ENCODE data around the gene LARGE1.

The LARGE1 gene

DNA sequence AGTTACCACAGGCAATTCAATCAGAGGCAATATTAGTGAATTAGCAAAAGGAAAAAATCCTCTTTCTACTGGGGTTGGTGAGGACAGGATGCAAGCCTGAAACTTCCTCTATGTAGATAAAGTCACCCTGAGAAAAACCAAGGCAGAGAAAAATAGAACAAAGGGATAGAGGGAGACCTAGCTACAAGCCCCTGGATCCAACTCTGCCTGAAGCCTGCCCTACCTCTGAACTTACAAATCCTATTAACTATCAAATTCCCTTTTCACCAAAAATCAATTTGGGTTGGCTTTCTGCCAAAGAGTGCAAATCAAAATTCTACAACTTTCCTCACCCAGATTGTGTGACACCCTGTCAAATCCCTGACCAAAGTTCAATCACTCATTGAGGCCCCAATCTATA is 161.3 kb downstream of the LARGE1 start:
- no peak for DNase-seq

DNA sequence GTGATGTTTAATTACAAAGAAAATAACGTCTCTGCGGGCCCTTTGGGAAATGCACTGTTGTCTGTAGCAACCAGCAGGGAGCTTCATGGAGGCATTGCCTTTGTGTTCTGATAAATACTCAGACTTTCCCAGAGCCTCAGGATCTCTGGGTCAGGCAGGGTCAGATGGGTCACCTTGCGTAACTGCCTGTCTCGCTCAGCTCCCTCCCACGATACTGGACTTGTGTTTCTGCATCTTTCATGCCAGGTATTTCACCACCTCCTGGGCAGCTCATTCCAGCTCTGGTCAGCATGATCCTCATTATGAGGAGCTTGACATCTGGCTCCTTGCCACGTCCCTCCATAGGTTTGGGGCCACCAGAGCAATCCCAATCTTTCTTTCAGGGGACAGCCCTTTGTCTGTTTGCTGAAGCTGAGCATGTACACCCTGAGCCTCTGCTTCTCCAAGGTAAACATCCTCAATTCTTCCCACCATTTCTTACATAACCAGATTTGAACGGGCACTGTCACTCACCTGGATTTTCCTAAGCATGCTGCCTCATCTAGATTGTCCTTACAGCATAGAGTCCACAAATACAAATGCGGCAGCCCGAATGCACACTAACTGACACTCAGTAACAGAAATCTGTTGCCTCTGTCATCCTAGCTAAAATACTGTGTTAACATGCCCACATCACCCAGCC is 162.3 kb downstream of the LARGE1 start:
- no peak for DNase-seq

DNA sequence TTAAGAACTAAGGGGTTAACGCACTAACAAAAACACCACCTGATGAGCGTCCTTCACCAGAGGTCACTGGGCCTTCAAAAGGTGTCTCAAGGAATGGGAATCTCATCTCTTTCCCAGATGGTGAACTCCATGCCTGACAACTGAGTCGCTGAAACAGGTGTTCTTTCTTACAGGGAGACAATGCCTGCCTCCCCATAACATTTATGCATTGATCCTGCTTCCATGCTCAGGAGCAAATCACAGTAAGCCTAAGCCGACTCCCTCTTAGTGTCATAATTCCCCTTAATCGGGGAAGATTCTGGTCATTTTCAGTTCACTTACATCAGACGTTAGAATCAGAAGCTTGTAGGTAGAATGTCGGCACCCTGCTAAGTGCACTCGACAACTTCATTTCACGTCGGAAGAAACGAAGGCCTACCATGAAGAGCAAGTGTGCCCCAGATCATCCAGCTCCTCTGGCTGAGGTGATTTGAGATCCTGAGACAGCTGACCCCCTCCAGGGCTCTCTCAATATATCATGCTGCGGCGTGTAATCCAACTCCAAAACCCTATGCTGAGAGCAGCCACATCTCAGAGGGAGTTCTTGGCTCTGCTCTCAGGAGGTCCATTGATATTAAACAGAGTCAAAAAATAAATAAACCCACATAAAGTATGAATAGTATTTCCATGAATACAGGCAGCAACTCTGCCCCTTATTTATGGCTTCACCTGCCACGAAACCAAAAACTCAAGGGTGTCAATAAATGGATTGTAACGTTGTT is 163.1 kb downstream of the LARGE1 start:
- DNase-seq: no peak

DNA sequence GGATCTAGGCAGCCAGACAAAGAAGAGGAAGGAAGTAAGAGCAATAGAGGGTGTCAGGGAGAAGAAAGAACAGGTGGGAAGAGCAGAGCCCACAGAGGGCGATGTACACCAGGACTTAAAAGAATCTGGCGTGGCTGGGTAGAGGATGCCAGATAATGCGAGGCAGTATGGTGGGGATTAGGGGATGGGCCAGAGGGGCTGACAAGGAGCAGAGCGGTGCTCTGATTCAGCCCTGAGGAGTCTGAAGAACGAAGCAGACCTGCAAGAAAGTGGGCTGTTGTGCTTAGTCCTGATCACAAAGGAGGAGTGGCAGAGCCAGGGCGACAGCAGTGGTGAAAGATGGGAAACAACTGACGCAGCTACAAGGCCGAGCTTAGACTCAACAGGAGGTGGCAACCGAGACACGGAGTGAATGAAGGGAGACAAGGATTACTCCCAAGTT is 163.7 kb downstream of the LARGE1 start:
- no peak for DNase-seq

DNA sequence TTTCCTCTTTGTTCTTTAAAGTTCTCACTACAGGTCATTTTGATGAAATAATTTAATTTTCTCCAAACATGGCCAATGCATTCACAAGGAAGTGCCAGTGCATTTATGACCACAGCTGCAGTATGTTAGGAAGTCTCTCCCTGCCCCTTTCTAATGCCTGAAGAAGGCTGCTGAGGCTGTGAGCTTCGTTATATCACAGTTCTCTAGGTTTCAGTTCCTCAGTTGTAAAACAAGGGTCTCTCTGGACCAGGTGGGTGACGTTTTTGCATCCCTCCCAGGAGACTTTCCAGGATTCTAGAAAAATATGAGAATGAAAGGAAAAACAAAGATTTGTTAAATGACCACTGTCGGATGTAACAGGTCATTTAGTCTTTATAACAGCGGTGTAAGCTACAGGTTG is 171.6 kb downstream of the LARGE1 start:
- DNase-seq: no peak

DNA sequence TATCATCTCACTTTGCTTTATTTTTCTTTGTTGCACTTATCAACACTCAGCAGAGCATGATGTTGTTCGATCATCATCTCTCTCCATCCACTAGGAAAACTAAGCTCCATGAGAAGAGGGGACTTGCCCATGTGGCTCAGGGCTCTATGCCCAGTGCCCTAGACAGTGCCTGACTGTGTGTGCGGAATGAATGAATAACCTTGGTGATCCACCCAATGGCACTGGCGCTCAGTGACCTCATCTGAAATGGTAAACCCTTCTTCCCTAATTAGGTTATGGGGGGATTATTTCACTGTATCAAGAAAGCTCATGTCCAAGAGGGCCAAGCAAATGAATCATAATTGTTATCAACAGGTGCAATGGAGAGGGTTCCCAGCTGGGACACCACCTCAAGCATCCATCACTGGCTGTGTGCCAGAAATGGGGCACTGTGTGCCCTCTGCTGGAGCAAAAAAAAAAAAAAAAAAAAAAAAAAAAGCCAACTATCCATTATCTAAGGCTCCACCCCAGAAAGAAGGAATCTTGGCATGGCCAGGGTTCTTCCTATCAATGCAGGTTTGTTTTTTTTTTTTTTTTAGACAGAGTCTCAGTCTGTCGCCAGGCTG is 172.6 kb downstream of the LARGE1 start:
- no peak for DNase-seq

DNA sequence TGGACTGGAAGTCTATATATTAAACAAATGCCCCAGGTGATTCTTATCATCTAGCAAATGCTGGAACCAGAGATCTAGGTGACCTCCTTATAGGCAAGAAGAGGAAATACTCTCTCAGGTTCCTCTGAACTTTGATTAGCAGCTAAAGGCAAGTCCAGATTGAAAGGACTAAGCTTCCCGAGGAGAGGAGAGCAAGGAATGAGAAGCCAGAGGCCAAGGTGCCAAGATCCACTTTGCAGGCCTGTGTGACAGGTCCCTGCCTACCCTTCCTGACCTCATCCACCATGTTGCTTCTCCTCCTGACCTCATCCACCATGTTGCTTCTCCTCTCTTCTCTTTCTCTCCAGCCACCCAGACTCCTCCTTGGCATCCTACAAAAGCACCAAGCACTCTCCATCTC is 173.2 kb downstream of the LARGE1 start:
- no peak for DNase-seq

DNA sequence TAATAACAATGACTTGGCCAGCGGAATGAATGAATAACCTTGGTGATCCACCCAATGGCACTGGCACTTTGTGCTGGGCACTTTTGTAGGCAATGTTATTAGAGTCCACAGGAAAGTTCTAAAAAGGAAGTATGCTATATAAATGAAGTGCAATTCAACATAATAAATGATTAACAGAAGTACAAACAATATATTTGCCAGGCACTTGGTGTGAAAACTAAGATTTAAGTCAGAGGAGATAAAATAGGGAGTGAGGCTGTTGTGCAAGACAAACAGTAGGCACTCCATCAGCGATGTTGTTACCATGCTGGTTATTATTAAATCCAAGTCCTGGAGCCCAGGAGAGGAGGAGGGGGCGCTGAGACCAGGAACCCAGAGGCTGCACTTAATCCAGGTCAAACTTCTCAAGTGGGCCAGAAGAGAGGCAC is 173.8 kb downstream of the LARGE1 start:
- no peak for DNase-seq

DNA sequence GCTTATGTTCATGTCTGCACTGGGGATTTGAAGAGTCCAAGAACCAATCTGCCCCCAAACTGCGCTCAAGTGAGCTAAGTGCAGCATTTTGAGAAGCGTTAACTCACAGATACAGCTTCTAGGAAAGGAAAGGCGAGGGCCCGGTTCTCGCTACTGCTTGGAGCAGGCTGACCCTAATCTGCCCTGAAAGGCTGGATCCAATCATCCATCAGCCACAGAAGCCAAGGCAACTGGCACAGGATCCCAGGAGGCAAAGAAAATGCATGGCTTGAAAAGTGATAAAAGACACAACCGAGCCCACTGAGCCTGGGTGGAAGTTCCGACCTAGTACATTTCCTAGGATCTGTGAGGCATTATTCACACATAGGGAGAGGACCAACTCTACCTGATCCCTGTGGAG is 174.8 kb downstream of the LARGE1 start:
- no peak for DNase-seq

DNA sequence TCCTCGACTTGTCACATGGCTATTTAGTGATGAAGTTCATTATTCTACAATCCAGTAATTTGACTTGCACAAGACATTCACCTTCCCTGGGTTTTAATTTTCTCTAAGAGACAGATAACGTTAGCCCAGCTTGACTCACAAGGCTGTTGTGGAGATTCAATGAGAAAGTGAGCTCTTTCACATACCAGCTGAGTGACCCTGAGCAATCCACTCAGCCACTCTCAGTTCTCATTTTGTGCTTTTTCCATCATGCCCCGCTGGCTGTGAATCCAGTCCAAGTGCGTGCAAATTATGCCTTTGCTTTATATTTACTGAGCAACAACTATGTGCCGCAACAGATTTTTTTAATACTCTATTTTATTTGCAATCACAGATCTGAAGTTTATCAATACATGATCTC is 176.5 kb downstream of the LARGE1 start:
- DNase-seq: no peak

DNA sequence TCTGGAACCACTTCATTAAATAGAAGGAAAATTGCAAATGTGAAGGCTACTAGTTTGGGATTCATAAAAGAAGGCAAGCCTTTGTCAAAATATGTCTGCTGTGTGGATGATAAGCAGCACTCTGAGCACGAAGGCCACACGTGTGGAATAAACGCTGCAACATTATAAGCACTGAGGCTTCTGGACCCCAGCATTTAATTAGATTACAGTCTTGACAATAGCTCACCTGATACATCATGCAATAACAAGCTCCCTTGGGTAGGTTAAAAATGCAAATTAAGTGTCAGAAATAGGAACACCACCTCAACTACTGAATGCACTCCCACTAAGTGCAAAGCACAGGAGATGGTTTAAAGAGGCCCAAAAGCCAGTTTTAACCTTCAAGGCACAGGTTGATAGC is 179.3 kb downstream of the LARGE1 start:
- no peak for DNase-seq

DNA sequence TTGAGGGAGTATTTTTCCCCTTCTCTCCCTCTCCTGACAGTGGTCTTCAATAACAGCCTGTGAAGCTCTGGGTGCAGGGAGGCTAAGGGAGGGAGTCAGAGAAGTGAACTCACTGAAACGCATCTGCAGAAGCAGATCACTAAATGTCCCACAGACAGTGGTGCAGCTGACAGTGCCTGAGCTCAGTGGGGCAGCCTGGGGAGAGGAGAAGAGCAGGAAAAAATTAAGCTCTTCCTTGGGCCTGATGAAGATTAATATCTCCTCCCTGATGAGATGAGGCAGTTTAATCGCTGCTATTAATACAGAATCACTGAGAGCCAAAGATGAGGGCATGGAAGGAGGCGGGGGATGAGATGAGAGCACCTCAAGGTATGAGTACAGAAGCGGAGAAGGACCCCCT is 180.8 kb downstream of the LARGE1 start:
- no peak for DNase-seq

DNA sequence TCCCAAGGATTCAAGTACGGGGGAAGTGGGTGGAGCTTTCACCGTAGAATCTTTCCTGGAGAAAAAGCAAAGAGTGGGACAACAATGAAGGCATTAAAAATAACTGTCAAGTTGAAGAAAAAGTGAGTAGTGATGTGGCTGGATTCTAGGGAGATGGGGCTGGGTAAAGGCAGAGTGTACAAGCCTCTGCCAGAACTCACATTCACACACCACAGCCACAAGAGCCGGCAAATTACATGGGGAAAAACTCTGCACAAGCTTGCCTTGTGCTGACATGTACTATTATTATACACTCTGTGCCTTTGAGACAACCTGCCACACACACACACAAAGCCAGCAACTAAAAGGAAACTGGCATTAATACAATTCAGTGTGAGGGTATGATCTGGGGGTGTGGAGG is 182.6 kb downstream of the LARGE1 start:
- DNase-seq: no peak

DNA sequence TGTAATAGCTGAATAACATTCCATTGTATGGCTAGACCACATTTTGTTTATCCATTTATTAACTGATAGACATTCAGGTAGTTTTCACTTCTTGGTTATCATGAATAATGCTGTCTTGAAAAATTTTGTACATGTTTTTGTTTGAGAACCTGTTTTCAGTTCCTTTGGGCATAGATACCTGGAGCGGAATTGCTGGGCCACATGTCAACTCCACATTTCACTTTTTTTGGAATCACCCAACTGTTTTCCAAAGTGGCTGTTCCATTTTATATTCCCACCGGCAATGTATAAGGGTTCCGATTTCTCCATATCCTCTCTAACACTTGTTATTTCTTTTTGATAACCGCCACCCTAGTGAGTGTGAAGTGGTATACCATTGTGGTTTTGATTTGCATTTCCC is 184.3 kb downstream of the LARGE1 start:
- DNase-seq: no peak

DNA sequence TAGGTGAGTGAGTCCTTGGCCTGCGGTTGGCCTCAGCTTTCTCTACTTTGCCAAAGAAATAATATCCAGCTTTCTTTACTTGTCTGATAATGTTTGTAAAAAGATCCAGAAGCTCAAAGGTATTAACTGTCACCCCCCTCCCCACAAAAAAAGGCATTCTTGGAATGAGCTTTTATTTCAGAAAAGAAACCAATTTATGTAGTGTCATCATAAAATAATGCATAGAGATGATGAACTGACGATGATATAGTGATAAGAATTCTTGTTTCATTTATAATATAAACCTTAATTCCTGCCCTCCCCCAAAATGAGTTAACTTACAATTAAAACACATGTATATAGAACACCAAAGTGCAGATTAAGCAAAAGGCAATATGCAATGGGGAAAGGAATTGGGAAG is 191.4 kb downstream of the LARGE1 start:
- DNase-seq: no peak

DNA sequence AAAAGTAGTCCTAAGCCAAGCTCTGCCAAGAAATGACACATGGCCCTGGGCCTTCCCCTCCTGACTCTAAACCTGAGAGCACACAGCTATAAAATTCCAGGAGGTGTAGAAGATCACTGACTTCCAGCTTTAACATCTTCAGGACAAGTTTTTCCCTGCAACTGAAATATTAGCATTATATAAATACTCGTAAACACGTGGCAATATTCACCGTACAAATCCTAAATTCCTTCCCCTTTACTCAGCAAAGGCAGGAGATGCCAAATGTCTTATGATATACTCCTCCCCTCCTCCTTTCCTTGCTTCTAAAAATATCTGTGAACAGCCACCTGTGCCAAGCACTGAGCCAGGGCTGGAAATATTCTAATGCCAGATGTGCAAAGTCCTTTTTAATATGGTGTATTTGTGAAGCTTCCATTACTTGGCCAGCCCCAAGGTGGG is 194.0 kb downstream of the LARGE1 start:
- no peak for DNase-seq

DNA sequence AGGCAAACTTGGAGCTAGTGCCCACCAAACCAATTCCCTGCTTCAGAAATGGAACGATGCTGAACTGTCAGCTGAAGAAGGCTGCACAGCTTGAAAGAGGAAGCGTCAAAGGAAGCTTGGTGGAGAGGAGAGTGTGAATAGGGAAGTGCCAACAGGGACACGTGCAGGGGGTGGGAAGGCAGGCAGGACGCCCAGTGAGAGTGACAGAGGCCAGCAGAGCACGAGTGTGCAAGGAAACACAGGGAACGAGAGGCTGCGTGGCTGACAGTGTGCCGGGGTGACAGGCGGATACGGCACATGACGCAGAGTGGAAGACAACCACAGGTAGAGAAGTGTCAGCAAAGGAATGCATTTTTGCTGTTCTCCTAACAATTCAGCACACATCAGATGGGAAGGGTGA is 196.4 kb downstream of the LARGE1 start:
- no peak for DNase-seq

DNA sequence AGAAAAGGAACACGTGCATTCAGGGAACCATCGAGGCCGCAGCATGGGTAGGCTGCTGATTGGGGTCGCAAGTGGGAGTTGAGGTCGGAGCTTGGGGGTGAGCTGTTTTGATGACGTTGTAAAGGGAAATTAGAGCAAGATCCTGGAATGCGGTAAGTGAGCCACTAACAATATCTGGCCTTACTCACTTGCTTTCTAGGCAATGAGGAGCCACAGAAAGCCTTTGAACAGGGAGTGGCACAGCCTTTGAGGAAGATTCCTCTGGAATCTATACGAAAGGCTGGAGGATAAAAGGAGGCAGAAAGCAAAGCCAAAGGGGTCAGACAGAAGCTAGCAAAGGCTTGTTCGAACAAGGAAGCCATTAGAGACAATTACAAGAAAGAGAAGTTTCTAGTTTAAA is 197.5 kb downstream of the LARGE1 start:
- no peak for DNase-seq

DNA sequence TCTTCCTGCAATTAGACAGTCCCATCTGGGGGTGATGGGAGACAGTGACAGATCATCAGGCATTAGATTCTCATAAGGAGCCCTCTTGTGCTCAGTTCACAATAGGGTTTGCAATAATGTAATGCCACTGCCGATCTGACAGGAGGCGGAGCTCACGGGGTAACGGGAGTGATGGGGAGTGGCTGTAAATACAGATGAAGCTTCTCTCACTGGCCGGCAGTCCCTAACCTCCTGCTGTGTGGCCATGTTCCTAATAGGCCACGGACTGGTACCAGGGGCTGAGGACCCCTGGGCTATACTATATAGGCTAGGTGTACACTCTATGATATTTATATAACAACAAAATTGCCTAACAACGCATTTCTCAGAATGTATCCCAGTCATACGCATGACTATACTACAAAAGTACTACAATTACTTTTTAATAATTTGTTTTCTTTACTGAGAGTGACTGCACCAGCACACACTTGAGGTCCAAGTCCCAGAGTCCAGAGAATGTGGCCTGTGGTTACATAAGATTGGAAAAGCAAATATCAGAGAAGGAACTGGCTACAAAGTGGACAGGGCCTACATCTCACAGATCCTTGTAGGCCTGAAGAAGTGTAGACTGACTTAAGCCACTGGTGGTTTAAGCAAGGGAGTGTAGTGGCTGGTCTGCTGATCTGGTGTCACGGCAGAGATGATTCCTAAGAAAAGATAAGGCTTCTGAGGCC is 200.0 kb downstream of the LARGE1 start:
- no peak for DNase-seq

DNA sequence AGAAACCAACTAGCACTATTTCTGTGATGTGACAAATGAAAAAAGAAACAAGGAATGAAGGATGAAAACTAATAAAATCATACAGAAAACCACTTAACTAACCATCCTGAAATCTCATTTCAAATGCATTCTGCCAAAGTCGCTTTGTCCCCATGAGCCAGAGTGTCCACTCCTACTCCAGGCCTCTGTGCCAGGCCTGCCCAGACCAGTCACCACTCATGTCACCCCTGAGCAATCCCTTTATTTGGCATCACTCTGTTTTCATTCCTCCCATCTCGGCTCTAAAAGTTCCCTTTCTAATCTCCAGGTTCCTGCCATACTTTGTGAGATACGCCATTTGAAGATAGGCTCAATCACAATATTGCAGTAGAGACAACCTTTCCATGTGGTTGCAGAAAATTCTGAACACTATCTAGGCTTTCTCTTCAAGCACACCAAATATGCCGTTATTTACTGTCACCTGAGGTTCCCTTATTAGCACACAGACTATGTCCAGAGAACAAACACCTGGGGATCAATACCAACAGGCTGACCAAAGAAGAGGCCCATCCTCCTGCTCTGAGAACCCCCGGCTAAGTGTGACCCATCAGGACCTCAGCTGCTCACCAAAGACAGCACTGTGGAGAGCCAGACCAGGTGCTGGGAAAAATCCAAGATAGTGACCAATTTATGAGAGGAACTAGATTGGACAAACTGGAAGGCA is 202.4 kb downstream of the LARGE1 start:
- no peak for DNase-seq

DNA sequence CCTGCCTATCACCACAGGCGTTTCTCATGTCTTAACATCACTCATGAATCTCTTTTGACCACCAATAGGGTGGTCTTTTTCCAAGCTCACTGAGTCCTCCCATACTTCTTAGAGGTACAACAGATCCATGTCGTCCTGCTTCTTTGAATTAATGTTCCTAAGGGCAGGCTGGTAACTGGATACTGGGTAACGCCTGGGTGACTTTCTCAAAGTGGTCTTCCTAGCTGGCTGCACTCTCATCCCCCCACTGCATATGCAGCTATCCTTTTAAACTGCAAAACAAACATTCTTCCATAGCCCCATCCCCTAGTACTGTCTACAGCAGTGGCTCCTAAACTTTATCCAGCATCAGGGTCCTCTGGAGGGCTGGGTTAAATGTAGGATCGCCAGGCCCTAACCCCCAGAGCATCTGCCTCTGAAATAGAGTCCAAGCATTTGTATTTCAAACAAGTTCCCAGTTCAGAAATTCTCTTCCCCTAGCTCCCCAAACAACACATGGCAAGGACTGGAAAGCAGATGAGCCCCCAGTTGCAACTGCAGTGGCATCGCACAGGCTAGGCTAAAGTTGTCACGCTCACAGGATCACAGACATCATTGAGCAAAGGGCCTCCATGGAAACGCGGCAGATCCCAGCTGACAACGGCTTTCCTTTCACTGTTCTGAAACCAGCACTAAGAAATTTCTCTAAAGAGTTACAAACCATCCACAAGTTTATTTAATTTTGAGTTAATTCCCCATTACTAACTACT is 204.9 kb downstream of the LARGE1 start:
- no peak for DNase-seq

DNA sequence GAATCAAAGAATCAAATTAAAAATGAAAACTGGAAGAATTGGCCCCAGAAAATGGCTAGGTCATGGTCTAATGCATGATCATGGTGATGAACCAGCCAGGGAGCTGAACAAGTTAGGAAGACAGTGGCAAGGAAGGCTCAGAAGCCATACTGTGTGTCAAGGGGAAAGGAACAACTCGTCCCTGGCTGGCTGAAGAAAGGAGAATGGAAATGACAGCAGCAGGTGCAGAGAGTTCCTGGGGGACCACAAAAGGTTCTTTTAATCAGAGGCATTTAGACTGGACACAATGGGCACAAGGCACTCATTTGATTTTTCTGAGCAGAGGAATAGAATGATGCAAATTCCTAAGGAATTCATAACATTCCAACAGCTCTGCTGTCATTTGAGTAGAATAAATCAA is 209.9 kb downstream of the LARGE1 start:
- DNase-seq: no peak

Data from activated CD4-positive, CD25-positive, alpha-beta regulatory T cell (primary cell).